ENCODE results near the gene GPR157.

GPR157 gene

DNA sequence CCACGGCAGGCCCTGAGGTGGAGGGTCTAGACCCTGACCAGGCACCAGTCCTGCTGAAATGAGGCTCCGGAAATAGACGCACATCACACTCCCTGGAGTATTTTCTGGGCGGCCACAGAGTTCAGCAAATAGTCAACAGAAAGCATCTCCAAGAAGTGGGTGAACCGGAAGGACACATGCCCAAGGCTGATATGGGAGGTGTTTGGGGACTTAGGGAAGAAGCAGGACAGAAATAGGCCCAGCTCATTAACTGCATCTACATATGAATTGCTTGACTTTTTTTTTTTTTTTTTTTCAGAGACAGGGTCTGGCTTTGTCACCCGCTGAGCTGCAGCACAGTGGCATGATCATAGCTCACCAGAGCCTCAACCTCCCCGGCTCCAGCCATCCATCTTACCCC, 36.5 kb upstream of the GPR157 start:
- CTCF ChIA-PET = interaction anchor here (0.5 to 0.6 kb wide), 2 partner anchors 15 to 31 kb away, joined by 3 to 4 read pairs; no protein-coding TSS in a partner anchor
- TF ChIP-seq CTCF (conservative IDR thresholded peaks at IDR 0.05; ENCODE audit: low read depth) = no peak
- no peak overlapping the region for H3K27ac ChIP-seq
- POLR2A ChIA-PET (ENCODE audit: low non-redundant PET) = interaction anchor here (0.7 kb wide), 1 partner anchor 25 kb away, joined by 6 read pairs; no protein-coding TSS in a partner anchor
- DNase-seq (ENCODE audit: low spot score) = no peak

- no peak for TF ChIP-seq CTCF (conservative IDR thresholded peaks at IDR 0.05; ENCODE audit: low read depth)
- POLR2A ChIA-PET (ENCODE audit: low non-redundant PET) = interaction anchor here (0.7 kb wide), 1 partner anchor 25 kb away, joined by 6 read pairs; no protein-coding TSS in a partner anchor
- CTCF ChIA-PET = interaction anchor here (0.5 kb wide), 1 partner anchor 31 kb away, joined by 3 read pairs; no protein-coding TSS in a partner anchor
- no peak for DNase-seq (ENCODE audit: low spot score)
- H3K27ac ChIP-seq = no peak overlapping the region
These were observed 36.0 kb upstream of the GPR157 start for GRCh38 chr1:9164919-9165318.

DNA sequence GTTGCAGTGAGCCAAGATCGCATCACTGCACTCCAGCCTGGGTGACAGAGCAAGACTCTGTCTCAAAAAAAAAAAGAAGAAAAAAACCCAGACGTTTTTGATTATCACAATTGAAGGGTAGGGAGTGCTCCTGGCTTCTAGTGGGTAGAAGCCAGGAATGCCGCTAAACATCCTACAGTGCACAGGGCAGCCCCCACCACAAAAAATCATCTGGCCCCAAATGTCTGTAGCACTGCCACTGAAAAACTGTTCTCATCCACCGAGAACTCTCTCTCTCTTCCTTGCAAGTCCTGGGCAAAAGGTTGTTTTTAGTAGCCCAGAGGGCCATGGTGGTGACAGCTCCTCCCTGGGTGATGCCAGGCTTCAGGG, 35.6 kb upstream of the GPR157 start:
- DNase-seq (ENCODE audit: low spot score) = no peak
- ChIA-PET POLR2A (ENCODE audit: low non-redundant PET) (no interaction called here), CTCF (no interaction called here)
- H3K27ac ChIP-seq = peak overlapping the region; percentile 83
- no peak for TF ChIP-seq CTCF (conservative IDR thresholded peaks at IDR 0.05; ENCODE audit: low read depth)

DNA sequence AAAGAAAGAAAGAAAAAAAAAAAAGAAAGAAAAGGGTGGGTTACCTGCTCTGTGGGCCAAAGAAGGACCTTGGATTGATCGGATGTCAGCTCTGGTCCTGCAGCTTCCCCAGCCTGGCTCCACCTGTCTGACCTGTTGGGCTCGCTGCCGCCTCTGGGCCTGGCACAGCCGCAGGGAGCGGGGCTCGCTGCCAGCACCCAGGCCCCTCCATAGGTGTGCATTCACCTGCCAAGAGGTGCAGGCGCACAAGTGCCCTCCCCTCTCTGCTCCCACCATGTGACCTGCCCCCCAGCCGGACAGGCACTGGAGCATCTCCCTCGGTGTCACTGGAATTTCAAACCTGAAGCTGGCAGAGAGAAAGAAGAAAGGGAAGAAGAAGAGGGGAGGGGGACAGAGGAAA, 33.1 kb upstream of the GPR157 start:
- H3K27ac ChIP-seq = no peak overlapping the region; the same call in 1 of the 2 replicates

DNA sequence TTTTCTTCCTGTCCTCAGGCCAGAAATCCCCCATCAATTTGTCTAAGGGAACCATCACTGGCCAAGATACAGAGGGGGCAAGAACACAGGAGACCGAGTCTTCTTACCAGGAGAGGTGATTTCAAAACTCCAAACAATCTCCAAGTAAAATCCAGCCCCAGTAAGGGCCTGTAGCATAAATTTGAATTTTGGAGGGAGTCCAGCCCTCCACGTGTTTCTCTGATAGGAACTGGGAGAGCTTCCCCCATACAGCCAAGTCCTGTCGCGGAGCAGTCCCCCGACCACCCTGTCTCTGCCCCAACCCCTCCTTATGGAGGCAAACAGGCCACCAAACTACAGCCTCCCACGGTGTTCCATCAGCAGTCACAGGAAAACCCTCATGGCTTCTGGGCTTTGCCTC, 32.4 kb upstream of the GPR157 start:
- ChIA-PET POLR2A (ENCODE audit: low non-redundant PET) (no interaction called here), CTCF (no interaction called here)
- DNase-seq (ENCODE audit: low spot score) = no peak
- no peak for TF ChIP-seq CTCF (conservative IDR thresholded peaks at IDR 0.05; ENCODE audit: low read depth)
- H3K27ac ChIP-seq = no peak overlapping the region

More for the DNA sequence above, 33.1 kb upstream of the GPR157 start:
- no peak for TF ChIP-seq CTCF (conservative IDR thresholded peaks at IDR 0.05; ENCODE audit: low read depth)
- ChIA-PET CTCF (interaction anchor here (0.7 to 0.8 kb wide), 2 partner anchors 19 to 34 kb away, joined by 3 read pairs; no protein-coding TSS in a partner anchor), POLR2A (ENCODE audit: low non-redundant PET) (no interaction called here)
- DNase-seq (ENCODE audit: low spot score) = no peak

- CTCF ChIA-PET = no interaction called here
- POLR2A ChIA-PET (ENCODE audit: low non-redundant PET) = no interaction called here
- no peak overlapping the region for H3K27ac ChIP-seq
- TF ChIP-seq CTCF (conservative IDR thresholded peaks at IDR 0.05; ENCODE audit: low read depth) = no peak
- no peak for DNase-seq (ENCODE audit: low spot score)
These were observed 31.3 kb upstream of the GPR157 start for GRCh38 chr1:9160079-9160717.
